Caco-2 (cell line): Measurements from ENCODE around the gene GSK3B. TPM values are rescaled to one million over a fixed set of nuclear protein-coding genes. Genes with fewer than 3 reads are reported as not detected.

ENCODE experiments used
- BruUV-seq: library from RNA; stranded (reverse); fragments of 400-500 nt; replicated peaks from 2 replicates; lab custom pipeline; 2021; lab: Mats Ljungman, UMichigan
- CTCF ChIA-PET: fragments of 300-600 bp; sonication (Branson Sonifier 250); formaldehyde crosslinking; loops from one replicate; lab custom pipeline; 2022; ENCODE audit warnings: antibody characterized with exemption; lab: Charles Lee
- POLR2A ChIA-PET: fragments of 300-600 bp; sonication (Branson Sonifier 250); formaldehyde crosslinking; loops from one replicate; lab custom pipeline; 2022; ENCODE audit warnings: antibody characterized with exemption; lab: Charles Lee
- DNase-seq, 2 experiments: peaks; one replicate each; pipeline versions ENCODE4 v3.0.0 to v3.0.0-alpha.2; 2020 to 2022
- H3K27me3 ChIP-seq: replicated peaks from 2 replicates; pipeline ENCODE4 v1.6.0; 2011; ENCODE audit warnings: low read length; ENCODE audit not compliant: control insufficient read depth, insufficient read depth
- H3K36me3 ChIP-seq: 2 replicates; pipeline ENCODE4 v1.5.1; 2011; ENCODE audit warnings: low read length; ENCODE audit not compliant: control insufficient read depth, insufficient read depth
- H3K4me1 ChIP-seq: fragments of 250-450 bp; sonication (Bioruptor Pico); 2 replicates; pipeline ENCODE4 v1.5.1; 2020; ENCODE audit warnings: mild to moderate bottlenecking
- H3K4me3 ChIP-seq: 2 replicates; pipeline ENCODE4 v1.5.1; 2011; ENCODE audit warnings: low read depth, mild to moderate bottlenecking, control low read depth, low read length
- H3K9me3 ChIP-seq: fragments of 250-450 bp; sonication (Bioruptor Pico); 2 replicates; pipeline ENCODE4 v1.5.1; 2020; ENCODE audit warnings: mild to moderate bottlenecking, moderate library complexity
- H3K27ac Mint-ChIP-seq: one replicate; pipeline ENCODE4 v1.8.0; 2022; ENCODE audit warnings: mixed read lengths; ENCODE audit not compliant: unreplicated experiment
- H3K27me3 Mint-ChIP-seq: one replicate; pipeline ENCODE4 v1.8.0; 2022; ENCODE audit warnings: mixed read lengths; ENCODE audit not compliant: insufficient read depth, unreplicated experiment
- H3K36me3 Mint-ChIP-seq: one replicate; pipeline ENCODE4 v1.8.0; 2022; ENCODE audit warnings: mild to moderate bottlenecking, mixed read lengths; ENCODE audit not compliant: insufficient read depth, unreplicated experiment
- H3K4me1 Mint-ChIP-seq: one replicate; pipeline ENCODE4 v1.8.0; 2022; ENCODE audit warnings: low read depth, mixed read lengths; ENCODE audit not compliant: unreplicated experiment
- H3K4me3 Mint-ChIP-seq: one replicate; pipeline ENCODE4 v1.8.0; 2022; ENCODE audit warnings: mild to moderate bottlenecking, moderate library complexity, mixed read lengths; ENCODE audit not compliant: unreplicated experiment
- H3K9me3 Mint-ChIP-seq: one replicate; pipeline ENCODE4 v1.8.0; 2022; ENCODE audit warnings: mixed read lengths; ENCODE audit not compliant: unreplicated experiment
- CTCF ChIP-seq, 2 experiments: fragments of 200-600 bp in 1 of 2; IDR thresholded peaks; 1 replicate in 1 of 2; 2 replicates in 1 of 2; pipeline versions ENCODE4 v1.5.1 to v1.8.0; 2011 to 2022; ENCODE audit warnings: antibody characterized with exemption in 1 of 2, control low read depth in 1 of 2, inconsistent platforms in 1 of 2, low read depth in 1 of 2, low read length in 1 of 2, mild to moderate bottlenecking in 1 of 2, moderate library complexity in 1 of 2; ENCODE audit not compliant: insufficient read depth in 1 of 2, severe bottlenecking in 1 of 2, unreplicated experiment in 1 of 2
- intact Hi-C: fragments of 100-400 bp; cut with micrococcal nuclease; formaldehyde crosslinking; loops from one replicate; pipeline ENCODE4 v1.10.0; 2022; ENCODE audit not compliant: unreplicated experiment
- total RNA-seq: library from RNA; stranded (reverse); gene quantifications from 2 replicates; pipeline ENCODE4 v1.2.3, GENCODE V29; 2022

GSK3B gene
- total RNA-seq, 1 experiment from 2014 or later: 55.2 TPM

- H3K9me3 Mint-ChIP-seq: no peaks in the 10 kb centered on the region
- DNase-seq: no peak
- Histone ChIP-seq H3K36me3 (no peaks in the 10 kb centered on the region), H3K27me3 (no peaks in the 10 kb centered on the region), H3K4me1 (no peaks in the 10 kb centered on the region; the same call in 1 of the 2 replicates), H3K9me3 (no peaks in the 10 kb centered on the region), H3K4me3 (no peak overlapping the region)
- H3K27ac Mint-ChIP-seq: no peak overlapping the region
- no peak overlapping the region for H3K4me3 Mint-ChIP-seq
- H3K27me3 Mint-ChIP-seq: no peaks in the 10 kb centered on the region
- intact Hi-C loops: no loop called here
- no peak for TF ChIP-seq CTCF (IDR thresholded peaks at IDR 0.05; ENCODE audit: insufficient read depth in 1 of 2, low read depth in 1 of 2, low read length in 1 of 2, severe bottlenecking in 1 of 2, unreplicated experiment in 1 of 2)
- no peaks in the 10 kb centered on the region for H3K4me1 Mint-ChIP-seq
- H3K36me3 Mint-ChIP-seq: peaks cover 1% of the 10 kb centered on the region
- CTCF ChIA-PET: no interaction called here
- POLR2A ChIA-PET: no interaction called here
- no TSS peak for BruUV-seq
Measured at GRCh38 chr3:120089089-120089488, 5.2 kb downstream of the GSK3B start.

GRCh38 chr3:120088622-120089021 is 5.6 kb downstream of the GSK3B start:
- no peak overlapping the region for H3K4me3 Mint-ChIP-seq
- DNase-seq: no peak
- H3K4me1 Mint-ChIP-seq: peaks cover 4% of the 10 kb centered on the region
- no TSS peak for BruUV-seq
- CTCF ChIA-PET: no interaction called here
- no peaks in the 10 kb centered on the region for H3K9me3 ChIP-seq
- H3K4me3 ChIP-seq: no peak overlapping the region
- H3K4me1 ChIP-seq: peaks cover 4% of the 10 kb centered on the region; the same call in 1 of the 2 replicates
- H3K27me3 Mint-ChIP-seq: no peaks in the 10 kb centered on the region
- no peaks in the 10 kb centered on the region for H3K9me3 Mint-ChIP-seq
- no peaks in the 10 kb centered on the region for H3K27me3 ChIP-seq
- H3K27ac Mint-ChIP-seq: no peak overlapping the region
- POLR2A ChIA-PET: no interaction called here
- intact Hi-C loops: no loop called here
- no peak for TF ChIP-seq CTCF (IDR thresholded peaks at IDR 0.05; ENCODE audit: insufficient read depth in 1 of 2, low read depth in 1 of 2, low read length in 1 of 2, severe bottlenecking in 1 of 2, unreplicated experiment in 1 of 2)
- H3K36me3 ChIP-seq: no peaks in the 10 kb centered on the region
- H3K36me3 Mint-ChIP-seq: peaks cover 4% of the 10 kb centered on the region

GRCh38 chr3:120081719-120082118 is 12.5 kb downstream of the GSK3B start:
- TF ChIP-seq CTCF (IDR thresholded peaks at IDR 0.05; ENCODE audit: insufficient read depth in 1 of 2, low read depth in 1 of 2, low read length in 1 of 2, severe bottlenecking in 1 of 2, unreplicated experiment in 1 of 2): no peak
- H3K36me3 Mint-ChIP-seq: peaks cover 10% of the 10 kb centered on the region
- Histone ChIP-seq H3K36me3 (no peaks in the 10 kb centered on the region), H3K4me1 (peaks cover 6% of the 10 kb centered on the region; the same call in 1 of the 2 replicates), H3K9me3 (no peaks in the 10 kb centered on the region), H3K27me3 (no peaks in the 10 kb centered on the region), H3K4me3 (no peak overlapping the region)
- ChIA-PET POLR2A (no interaction called here), CTCF (interaction anchor here (0.6 kb wide), 1 partner anchor 15 kb away, joined by 3 read pairs; no protein-coding TSS in a partner anchor)
- DNase-seq: no peak
- no peak overlapping the region for H3K4me3 Mint-ChIP-seq
- no peak overlapping the region for H3K27ac Mint-ChIP-seq
- no peaks in the 10 kb centered on the region for H3K27me3 Mint-ChIP-seq
- intact Hi-C loops: no loop called here
- no TSS peak for BruUV-seq
- H3K4me1 Mint-ChIP-seq: peaks cover 7% of the 10 kb centered on the region
- no peaks in the 10 kb centered on the region for H3K9me3 Mint-ChIP-seq
